G401 (cell line): ENCODE results near the gene HES5. TPM values are rescaled to one million over a fixed set of nuclear protein-coding genes. Genes with fewer than 3 reads are reported as not detected.

Experiments used
- total RNA-seq: library from RNA; depleted of rRNA; stranded (reverse); fragments of >200 nt; shearing (Covaris generic); gene quantifications from 2 replicates; pipeline ENCODE4 v1.2.3, GENCODE V29; 2014; rRNA removed

The HES5 gene
- total RNA-seq, 1 experiment from 2014 or later: not detected

Other genes with a start within 250 kb of the HES5 start
- 8.9 and 29.1 TPM in 2 replicates for gene MORN1, start 138.7 kb downstream of the HES5 start, total RNA-seq
- gene RER1, start 138.4 kb downstream of the HES5 start, total RNA-seq: 43.3 and 56.2 TPM in 2 replicates
- gene PEX10, start 117.7 kb downstream of the HES5 start, total RNA-seq: 84.2 and 96.0 TPM in 2 replicates
- 0.06 and 0.20 TPM in 2 replicates for gene PLCH2, start 54.0 kb downstream of the HES5 start, total RNA-seq
- gene PANK4, start 3.7 kb downstream of the HES5 start, total RNA-seq: 32.9 and 45.4 TPM in 2 replicates
- 7.4 and 9.0 TPM in 2 replicates for gene TNFRSF14, start 26.1 kb upstream of the HES5 start, total RNA-seq
- gene PRXL2B, start 56.5 kb upstream of the HES5 start, total RNA-seq: 26.9 and 31.7 TPM in 2 replicates
- 0.47 TPM in 1 of 2 replicates, not detected in the other for gene MMEL1, start 102.8 kb upstream of the HES5 start, total RNA-seq